Stimulated activated CD8-positive, alpha-beta memory T cell treated with anti-CD3 and anti-CD28 coated beads, Interleukin-4, amount 100 ng/mL, for 48 hours (primary cell): Measurements from ENCODE around the gene DPH2.

Experiments used
- DNase-seq: peaks from one replicate; pipeline ENCODE4 v3.0.0-alpha.2; 2020

DPH2 gene

DNA sequence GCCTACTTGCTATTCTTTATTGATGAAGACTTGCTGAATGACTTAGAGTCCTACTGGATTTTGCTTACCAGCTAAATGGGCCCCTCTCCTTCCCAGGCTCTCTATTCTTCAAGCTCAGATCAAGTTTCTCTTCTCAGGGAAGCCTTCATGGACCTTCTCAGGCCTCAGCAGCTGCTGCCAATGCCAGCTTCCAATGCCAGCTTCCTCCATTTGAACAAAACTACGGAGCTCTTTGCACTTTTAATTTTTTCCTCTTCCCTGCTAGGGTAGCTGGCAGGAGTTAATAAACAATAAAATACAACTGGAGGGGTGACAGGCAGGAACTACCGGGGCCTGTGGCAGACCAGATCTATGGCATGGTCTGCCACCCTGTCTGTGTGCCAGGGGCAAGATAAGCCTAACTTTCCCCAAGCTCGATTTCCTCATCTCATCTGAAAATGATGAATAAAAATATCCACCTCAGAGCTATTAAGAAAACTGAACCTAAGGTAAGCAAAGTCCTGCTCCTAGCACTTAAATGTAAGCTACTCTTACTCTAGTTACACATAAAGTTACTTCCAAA, 24.1 kb upstream of the DPH2 start:
- no peak for DNase-seq

DNA sequence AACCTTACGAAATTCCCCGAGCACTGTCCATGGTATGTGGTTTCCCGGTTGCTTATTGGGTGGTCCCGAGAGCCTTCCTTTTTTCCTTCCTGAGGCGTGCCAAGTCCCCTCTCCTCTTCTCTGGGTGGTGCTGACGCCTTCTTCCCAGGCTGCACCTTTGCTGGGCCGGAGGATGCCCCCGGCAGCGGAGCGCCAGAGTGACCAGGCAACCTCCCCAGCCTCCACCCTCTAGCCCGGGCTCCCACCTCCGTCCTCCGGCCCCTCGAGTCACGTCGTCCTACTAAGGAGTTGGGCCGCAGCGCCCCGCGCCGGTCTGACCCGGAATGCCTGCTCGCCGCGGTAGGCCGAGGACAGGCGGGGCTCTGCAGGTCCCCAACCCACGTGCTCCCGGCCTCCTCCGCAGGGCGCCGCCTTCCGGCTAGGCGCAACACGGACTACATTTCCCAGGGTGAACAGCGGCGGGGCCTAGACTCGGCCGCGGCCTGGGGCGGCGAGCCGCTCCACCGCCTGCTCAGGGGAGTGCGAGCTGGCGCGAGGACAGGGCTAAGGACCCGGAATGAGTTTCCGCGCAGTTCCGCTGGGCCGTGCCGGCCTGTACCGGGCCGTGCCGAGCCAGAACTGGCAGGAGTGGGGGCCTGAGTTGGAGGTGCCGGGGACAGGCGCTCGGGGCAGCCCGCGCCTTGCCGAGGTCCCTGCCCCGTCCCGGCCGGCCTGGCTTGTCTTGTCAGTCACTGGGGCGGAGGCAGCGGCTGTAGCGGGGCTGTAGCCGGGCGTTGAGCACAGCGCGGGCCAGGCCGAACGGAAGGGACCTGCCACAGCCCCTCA, 23.4 kb upstream of the DPH2 start, which contains the start of gene IPO13:
TSS of gene IPO13 (plus strand) at position 715 of the 825 bp plus-strand sequence. CDS start 651 bp downstream, outside the sequence.
- DNase-seq, result peak; percentile 96

DNA sequence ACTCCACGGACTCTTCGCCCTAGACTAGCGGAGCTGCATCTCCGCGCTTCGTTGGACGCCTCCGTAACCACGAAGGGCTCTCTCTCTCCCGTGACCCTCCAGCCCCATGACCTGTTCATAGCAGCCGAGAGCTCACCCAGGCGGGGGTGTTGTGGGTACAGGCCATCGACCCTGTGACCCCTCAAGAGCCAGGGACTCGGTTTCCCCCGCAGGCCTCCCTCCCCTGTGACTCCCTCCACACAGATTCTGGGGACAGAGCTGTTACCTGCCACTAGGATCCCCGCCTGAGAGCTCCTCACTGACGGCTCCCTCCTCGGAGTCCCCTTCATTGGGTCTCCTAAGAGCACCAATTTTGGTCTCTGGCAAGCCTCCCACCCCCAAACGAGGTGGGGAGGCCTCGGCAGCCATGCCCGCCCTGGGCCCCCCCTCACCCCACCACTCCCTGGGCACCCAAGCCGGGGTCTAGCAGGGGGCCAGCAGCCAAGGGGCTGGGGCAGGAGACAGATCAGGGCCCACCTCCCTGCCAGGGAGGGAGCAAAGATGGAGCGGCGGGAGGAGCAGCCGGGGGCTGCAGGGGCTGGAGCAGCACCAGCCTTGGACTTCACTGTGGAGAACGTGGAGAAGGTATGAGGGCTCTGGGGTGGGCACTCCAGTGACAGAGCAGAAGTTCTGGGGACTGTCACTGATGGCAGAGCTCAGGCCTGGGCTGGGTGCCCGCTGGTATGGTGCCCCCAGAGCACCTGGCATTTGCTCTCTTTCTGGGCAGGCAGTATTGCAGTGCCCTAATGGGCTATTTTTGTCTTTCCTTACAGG, 22.5 kb upstream of the DPH2 start:
- DNase-seq, result no peak

DNA sequence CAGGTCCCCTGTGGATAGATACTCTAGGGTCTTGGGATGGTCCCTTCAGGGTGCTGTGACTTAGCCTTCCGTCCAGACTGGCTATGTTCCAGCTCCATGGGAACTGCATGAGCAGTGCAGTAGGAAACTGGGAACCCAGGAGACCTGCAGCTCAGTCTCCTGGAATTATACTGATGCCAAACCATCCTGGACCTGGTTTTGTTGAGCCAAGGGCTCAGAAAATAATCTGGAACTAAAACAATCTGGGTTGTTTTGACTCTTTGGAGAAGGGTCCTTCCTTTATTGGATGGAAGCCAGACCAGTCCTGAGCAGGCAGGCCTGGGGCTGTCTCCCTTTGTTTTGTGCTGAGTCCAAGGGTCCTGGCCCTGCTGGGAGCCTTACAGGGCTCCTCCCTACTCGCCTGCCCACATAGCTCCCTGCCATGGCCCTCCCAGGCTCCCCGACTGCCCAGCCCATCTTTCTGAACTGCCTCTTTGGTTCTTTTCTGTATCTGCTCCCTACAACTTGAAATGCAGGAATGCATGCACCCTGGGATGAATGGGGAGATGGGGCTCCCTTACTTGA, 21.9 kb upstream of the DPH2 start:
- DNase-seq, result no peak

DNA sequence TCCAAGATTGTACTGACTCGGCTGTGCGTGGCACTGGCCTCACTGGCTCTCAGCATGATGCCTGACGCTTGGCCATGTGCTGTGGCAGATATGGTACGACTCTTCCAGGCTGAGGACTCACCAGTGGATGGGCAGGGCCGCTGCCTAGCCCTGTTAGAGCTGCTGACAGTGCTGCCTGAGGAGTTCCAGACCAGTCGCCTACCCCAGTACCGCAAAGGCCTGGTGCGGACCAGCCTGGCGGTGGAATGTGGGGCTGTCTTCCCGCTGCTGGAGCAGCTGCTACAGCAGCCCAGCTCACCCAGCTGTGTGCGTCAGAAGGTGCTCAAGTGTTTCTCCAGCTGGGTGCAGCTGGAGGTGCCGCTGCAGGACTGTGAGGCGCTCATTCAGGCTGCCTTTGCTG, 20.1 kb upstream of the DPH2 start:
- DNase-seq, result no peak

DNA sequence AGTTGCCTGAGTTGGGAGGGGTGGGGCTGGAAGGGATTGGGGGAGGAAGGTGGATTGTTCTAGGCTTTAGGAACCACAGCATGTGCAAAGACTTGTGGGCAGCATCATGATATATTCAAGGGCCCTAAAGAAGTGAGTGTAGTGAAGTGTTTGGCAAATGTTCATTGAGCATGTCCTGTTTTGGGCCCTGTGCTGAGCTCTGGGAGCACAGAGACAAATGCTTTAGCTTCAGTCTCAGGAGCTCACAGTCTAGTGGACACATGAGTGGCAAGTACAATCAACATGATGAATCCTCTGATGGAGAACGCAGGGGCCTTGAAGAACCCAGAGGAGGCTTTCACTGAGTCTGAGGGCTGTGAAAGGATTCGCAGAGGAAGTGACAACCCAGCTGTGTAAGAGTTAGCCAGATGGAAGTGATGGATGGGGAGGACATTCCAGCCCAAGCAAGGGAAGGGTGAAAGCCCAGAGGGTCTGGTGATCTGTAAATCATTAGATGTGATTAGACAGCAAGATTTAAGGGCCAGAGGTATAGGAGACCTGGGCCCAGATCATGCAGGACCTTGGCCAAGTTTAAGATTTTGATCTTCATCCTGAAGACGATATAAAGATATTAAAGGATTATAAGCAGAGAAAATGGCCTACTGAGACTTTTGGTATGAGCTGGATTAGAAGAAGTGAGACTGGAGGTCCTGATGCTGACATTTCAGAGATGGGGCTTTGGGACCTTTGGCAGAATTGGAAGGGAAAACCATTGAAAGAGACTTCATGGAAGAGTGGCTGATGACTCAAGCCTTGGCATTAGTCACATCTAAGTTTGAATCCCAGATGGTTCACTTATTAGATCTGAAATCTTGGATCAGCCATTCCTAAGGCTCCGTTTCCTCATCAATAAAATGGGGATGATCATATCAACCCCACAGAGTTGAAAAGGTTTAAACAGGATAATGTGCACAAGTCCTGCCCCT, 18.5 kb upstream of the DPH2 start:
- no peak for DNase-seq

DNA sequence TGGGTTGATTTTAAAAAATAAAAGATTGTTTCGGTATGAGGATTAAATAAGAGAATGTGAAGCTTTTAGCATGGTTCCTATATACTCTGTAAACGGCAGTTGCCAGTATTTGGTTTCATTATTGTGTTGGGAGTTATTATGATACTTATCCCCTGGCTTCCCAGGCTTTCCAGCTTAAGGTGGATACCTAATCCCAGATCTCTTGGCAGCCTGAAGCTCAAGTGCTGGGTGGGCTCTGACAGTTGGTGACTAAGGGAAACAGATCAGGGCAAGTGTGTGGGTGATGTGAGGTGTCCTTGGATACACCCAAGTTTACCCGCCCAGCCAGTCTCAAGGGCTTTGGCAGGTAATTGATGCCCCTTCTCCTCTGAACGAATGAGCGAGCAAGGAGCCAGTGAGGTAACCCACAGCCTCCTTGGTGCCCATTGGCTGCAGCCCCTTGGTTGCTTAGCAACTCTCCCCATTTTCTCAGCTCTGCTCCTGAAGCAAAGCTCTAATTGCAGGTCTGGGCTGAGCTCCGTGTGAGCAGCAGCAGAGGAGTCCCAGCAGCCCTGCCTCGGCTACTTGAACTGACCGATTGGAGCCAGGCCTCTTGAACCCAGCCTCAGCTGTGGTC, 17.0 kb upstream of the DPH2 start:
- no peak for DNase-seq

DNA sequence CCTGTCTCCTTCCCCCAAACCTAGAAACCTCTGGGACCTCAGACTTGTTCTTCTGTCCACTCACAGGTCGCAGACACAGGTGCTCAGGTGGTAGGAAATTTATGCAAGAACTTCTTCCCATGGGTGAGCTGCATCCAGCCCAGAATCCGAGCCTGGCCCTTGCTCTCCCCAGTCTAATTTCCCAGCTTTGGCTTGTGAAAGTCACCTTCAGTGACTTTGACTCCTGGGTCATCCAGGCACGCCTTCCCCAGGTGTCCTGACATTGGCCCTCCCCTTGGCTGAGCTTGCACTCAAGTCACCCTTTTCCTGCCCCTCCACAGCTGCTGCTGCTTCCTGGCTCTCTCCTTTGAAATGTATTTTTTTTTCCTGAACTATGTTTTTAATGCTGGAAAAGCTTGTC, 16.4 kb upstream of the DPH2 start:
- DNase-seq, result no peak

DNA sequence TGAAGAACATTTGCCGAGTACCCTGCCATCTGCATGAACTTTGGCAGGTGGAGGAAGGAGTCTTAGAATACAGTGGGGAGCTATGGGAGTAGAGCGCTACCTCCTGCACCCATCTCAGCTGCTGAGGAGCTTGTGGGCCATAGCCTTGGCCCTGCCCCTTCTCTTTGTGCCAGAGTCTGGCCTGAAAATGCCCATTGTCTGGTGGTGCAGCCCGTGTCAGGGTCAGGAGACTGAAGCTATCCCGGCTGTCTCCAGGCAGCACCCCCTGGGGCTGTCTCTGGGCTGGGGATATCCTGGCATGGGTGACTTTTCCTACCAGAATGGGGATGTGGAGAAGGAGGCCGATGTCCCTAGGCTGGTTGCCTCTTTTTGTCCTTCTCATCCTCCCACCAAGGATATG, 15.8 kb upstream of the DPH2 start:
- DNase-seq, result no peak

DNA sequence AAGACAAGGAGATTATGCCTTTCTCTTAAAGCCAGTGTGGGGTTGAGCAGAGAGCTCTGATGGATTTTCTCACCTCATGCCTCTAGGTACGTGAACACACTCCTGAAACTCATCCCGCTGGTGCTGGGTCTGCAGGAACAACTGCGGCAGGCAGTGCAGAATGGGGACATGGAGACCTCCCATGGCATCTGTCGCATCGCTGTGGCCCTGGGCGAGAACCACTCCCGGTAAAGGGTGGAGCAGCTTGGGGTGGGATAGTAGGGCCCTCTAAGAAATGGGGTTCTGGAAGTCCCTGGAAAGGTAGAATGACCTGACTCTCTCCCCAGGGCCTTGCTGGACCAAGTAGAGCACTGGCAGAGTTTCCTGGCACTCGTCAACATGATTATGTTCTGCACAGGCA, 13.6 kb upstream of the DPH2 start:
- DNase-seq, result no peak

DNA sequence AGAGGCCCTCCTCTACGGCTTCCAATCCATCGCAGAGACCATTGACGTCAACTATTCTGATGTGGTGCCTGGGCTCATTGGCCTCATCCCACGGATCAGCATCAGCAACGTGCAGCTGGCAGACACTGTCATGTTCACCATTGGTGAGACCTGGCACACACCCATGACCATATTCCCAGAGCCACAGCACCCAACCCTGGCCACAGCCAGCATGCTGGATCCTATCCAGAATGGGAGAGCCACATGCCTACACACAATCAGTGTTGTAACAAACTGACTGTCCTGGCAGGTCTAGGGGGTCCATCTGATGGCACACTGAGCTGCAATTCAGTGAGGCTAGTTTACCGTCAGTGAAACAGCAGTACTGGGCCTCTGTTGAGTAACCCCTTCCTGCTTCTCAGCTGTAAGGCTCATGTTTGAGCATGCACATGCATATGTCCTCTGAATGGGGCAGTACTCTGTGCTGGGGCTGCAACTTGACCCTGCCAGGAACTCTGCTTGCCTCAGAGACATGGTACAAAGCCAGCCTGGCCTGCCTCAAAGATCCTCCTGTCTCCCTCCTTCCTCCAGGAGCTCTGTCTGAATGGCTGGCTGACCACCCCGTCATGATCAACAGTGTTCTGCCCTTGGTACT, 12.3 kb upstream of the DPH2 start:
- no peak for DNase-seq

DNA sequence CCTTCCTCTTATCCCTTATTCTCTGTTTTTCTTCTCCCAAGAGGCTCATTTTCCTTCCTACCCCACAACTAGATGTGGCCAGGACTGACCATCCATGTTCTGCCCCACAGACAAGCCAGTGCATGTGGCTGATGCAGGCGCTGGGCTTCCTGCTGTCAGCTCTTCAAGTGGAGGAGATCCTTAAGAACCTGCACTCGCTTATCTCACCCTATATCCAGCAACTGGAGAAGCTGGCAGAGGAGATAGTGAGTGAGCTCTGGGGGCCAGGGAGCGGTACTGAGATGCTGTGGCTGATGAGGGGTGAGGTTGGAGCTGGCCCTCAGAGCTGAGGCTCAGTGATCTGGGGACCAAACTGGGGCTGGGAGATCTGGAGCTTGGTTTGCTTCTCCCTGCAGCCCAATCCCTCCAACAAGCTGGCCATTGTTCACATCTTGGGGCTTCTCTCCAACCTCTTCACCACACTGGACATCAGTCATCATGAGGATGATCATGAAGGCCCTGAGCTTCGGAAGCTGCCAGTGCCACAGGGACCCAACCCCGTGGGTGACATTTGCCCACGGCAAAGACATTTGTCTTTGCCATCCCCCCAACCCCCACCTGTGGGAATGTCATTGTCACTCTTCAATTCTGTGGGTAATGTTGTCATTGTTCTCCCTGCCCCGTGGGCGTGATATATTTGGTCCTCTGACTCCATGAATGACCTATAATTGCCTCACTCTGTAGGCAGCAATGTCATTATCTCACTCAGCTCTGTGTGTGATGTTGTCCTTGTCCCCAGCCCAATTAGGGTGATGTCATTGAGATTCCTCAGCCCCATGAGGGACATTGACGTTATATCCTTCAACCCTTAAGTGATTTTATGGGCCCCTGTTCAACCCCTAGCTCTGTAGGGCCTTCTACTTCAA, 11.2 kb upstream of the DPH2 start:
- no peak for DNase-seq

DNA sequence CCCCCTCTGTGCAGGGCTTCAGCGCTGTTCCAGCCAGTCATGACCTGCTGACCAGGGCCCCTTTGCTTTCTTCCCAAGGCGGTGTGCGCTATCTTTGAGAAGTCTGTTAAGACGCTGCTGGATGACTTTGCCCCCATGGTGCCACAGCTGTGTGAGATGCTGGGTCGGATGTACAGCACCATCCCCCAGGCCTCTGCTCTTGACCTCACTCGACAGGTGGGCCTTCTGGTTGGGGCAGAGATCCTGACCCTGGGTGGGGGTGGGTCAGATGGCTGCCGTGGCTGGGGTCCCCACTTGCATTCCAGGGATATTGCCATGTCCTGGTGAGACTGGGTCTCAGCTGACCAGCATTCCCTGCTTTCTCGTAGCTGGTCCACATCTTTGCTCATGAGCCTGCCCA, 9.0 kb upstream of the DPH2 start:
- no peak for DNase-seq

DNA sequence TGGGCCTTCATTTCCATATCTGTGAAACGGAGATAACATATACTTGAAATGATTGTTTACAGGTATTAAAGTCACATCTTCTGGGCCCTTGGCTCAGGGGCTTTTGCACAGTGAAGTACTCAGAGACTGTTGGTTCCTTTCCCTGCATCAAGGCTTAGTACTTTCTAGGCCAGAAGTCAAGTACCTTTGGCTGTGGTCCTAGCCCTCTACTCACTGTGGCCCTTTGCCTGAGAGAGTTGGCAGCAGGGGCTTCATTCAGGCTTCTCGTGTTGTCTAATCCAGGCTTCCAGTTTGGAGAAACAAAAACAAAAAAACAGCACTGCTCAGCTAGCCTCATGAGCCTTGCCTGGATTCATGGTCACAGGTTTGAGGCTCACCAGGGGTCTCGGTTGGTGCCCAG, 8.1 kb upstream of the DPH2 start:
- no peak for DNase-seq

DNA sequence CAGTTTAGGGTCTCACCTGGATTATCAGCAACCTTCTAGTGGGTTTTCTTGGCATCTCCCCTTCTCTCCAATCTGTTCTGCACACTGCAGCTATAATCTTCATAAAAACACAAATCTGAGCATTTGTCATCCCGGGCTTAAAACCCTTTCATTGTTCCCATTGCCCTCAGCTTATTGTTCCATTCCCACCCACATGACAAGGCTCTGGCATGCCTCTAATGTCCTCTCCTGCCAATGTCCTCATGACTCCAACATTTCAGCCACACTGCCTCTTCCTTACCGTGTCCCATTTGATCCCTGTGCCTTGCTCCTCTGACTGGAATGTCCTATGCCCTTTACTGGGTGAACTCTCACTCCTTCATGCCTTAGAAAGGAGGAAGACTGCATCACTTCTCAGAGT, 7.5 kb upstream of the DPH2 start:
- no peak for DNase-seq

DNA sequence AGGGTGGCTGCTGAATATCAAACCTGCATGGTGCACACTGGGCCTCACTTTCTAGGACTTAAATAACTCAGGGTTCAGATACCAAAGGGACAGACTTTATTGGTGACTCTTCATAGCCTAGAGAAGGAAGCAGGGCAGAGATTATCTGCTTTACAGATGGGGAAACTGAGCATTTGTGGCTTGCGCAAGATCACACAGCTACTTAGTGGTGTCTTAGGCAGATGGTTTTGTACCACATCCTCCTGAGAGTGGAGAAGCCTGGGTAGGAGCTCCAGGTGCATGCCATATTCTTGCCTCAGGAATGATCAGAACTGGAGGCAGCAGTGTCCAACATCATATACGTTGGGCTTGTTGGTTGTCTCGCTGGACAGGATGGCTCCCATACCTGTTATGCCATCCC, 6.8 kb upstream of the DPH2 start:
- no peak for DNase-seq

DNA sequence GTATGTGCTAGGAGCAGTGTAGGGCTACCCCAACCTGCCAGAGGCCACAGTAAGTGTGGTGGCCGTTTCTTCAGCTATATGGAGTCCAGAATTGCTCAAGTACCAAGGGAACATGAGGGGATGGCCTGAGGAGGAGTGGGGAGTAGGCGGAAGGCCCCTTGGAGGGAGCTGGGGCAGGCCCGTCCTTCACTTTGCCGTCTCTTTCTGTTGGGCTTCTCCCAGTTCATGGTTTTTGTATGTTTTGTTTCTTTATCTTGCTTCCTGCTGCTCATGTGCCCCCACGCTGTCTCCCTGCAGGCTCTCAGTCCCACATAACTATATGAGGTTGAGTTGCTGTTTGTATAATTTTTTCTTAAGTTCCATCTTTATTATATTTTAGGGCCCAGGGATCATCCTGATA, 5.9 kb upstream of the DPH2 start:
- DNase-seq, result no peak

DNA sequence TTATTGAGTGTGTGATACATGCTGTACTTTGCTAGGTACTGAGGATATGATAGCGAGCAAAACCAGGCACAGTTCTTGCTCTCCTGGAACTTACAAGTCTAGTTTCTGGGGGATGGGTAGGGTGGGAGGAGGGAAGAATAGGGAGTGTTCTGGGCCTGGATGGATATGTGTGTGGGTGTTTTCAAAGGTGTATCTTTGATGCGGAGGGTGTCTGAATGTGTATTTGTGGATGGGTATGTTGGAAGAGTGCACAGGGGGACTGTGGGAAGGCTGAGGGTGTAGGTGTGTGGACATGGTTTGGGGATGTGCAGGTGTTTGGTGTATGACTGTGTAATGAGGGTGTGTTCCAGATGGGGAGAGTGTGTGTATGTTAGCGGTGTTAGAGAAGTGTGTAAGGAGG, 4.5 kb upstream of the DPH2 start:
- DNase-seq, result no peak

DNA sequence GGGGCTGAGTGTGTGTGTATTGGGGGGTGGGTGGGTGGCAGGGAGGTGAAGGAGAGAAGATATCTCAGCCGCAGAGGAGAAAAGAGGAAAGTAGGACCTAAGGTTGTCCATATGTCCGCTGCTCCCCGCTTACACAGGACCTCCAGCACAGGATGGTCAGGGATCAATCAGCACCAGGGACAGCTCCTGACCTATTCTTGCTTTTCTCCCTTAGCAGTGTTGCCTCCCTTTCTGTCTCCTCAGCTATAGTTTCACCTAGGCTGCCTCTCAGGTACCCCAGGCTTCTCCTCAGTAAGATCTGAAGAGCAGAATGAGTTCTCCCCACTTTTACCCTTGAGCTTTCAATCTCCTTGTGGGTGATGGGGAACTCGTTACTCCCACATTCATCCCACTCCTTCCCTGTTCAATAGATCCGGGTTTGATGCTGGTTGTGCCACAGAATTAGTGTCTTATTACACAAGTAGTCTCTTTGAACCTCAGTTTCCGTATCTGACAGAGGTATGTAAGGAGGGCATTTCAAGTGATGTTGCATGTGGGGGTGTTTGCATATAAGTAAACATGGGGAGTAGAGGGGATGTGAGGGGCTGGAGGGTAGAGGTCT, 1.4 kb upstream of the DPH2 start:
- no peak for DNase-seq

DNA sequence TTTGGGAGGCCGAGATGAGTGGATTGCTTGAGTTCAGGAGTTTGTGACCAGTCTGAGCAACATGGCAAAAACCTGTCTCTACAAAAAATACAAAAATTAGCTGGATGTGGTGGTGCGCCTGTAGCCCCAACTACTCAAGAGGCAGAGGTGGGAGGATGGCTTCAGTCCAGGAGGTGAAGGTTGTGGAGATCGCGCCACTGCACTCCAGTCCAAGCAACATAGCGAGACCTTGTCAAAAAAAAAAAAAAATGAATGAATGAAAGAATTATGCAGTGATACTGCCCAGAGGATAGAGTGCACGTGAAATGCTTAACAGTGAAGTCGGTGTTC, 429 bp upstream of the DPH2 start:
- no peak for DNase-seq
